HCT116 (cell line): ENCODE data around the gene MEN1. TPM values are rescaled to one million over a fixed set of nuclear protein-coding genes. Genes with fewer than 3 reads are reported as not detected.

Source experiments
- ATAC-seq: fragments of 200-7000 bp; cut with Tn5 transposase; 2 replicates; pipeline ENCODE4 v1.9.1; 2020; ENCODE audit warnings: mild to moderate bottlenecking, moderate library complexity
- BruUV-seq: library from RNA; stranded (reverse); fragments of 400-500 nt; replicated peaks from 2 replicates; lab custom pipeline; 2021; lab: Mats Ljungman, UMichigan
- CTCF ChIA-PET: fragments of 300-600 bp; sonication (Branson Sonifier 250); formaldehyde crosslinking; loops from one replicate; lab custom pipeline; 2021; ENCODE audit warnings: antibody characterized with exemption; lab: Charles Lee
- POLR2A ChIA-PET: fragments of 300-600, 350-600 bp; sonication (Branson Sonifier 250); formaldehyde crosslinking; loops from one replicate; lab custom pipeline; 2021; ENCODE audit warnings: antibody characterized with exemption; lab: Charles Lee
- RAD21 ChIA-PET, 2 experiments: fragments of 300-600 bp; sonication (Branson Sonifier 250); formaldehyde crosslinking; loops; one replicate each; lab custom pipeline; 2023; ENCODE audit warnings: low total read pairs in 2 of 2; ENCODE audit not compliant: uncharacterized antibody in 2 of 2, unreplicated experiment in 2 of 2, low non-redundant PET in 1 of 2; lab: Charles Lee
- DNase-seq: peaks from one replicate; pipeline ENCODE4 v3.0.0-alpha.2; 2010; ENCODE audit warnings: low read depth, low spot score
- H2AFZ ChIP-seq: fragments of 200-600 bp; shearing (Covaris generic), sonication (generic); 2 replicates; pipeline ENCODE4 v1.6.1; 2017; ENCODE audit warnings: low read depth, mixed run types, mixed read lengths, antibody characterized with exemption, low read length; ENCODE audit not compliant: poor library complexity, severe bottlenecking
- H3K27ac ChIP-seq: 2 replicates; pipeline ENCODE4 v1.5.1; 2012; ENCODE audit warnings: low read depth, low read length
- H3K27me3 ChIP-seq: fragments of 200-600 bp; sonication (generic); 2 replicates; pipeline ENCODE4 v1.6.1; 2016; ENCODE audit warnings: mixed run types, low read length, mixed read lengths; ENCODE audit not compliant: insufficient read depth
- H3K36me3 ChIP-seq, 2 experiments: fragments of 200-500 bp in 1 of 2; fragments of 200-600 bp in 1 of 2; sonication (Bioruptor generic) in 1 of 2; sonication (generic) in 1 of 2; 2 replicates each; pipeline versions ENCODE4 v1.5.1 to v1.6.1; 2014 to 2016; ENCODE audit warnings: low read length in 2 of 2, inconsistent platforms in 1 of 2, mixed read lengths in 1 of 2, mixed run types in 1 of 2; ENCODE audit not compliant: insufficient read depth in 2 of 2, control insufficient read depth in 1 of 2
- H3K4me1 ChIP-seq, 2 experiments: fragments of 200-600 bp in 1 of 2; sonication (generic) in 1 of 2; 2 replicates each; pipeline versions ENCODE4 v1.5.1 to v1.6.1; 2012 to 2017; ENCODE audit warnings: low read length in 2 of 2, inconsistent platforms in 1 of 2, mild to moderate bottlenecking in 1 of 2, mixed read lengths in 1 of 2, mixed run types in 1 of 2, moderate library complexity in 1 of 2; ENCODE audit not compliant: insufficient read depth in 2 of 2, control insufficient read depth in 1 of 2
- H3K4me2 ChIP-seq: fragments of 200-600 bp; sonication (generic); 2 replicates; pipeline ENCODE4 v1.6.1; 2017; ENCODE audit warnings: mixed run types, low read length, mixed read lengths
- H3K4me3 ChIP-seq, 2 experiments: fragments of 200-600 bp in 1 of 2; sonication (generic) in 1 of 2; replicated peaks in 1 of 2; 2 replicates each; pipeline ENCODE4 v1.5.1; 2011 to 2016; ENCODE audit warnings: low read length in 2 of 2, control low read depth in 1 of 2, low read depth in 1 of 2, mild to moderate bottlenecking in 1 of 2, mixed read lengths in 1 of 2, mixed run types in 1 of 2
- H3K79me2 ChIP-seq: fragments of 200-600 bp; sonication (generic); 2 replicates; pipeline ENCODE4 v1.6.1; 2017; ENCODE audit warnings: mild to moderate bottlenecking, mixed run types, low read length, moderate library complexity, mixed read lengths; ENCODE audit not compliant: insufficient read depth
- H3K9ac ChIP-seq: fragments of 200-600 bp; sonication (generic); 2 replicates; pipeline ENCODE4 v1.6.1; 2016; ENCODE audit warnings: low read length, mixed read lengths
- H3K9me2 ChIP-seq: fragments of 200-600 bp; sonication (generic), shearing (Covaris generic); 2 replicates; pipeline ENCODE4 v1.6.1; 2017; ENCODE audit warnings: mixed run types, mild to moderate bottlenecking, moderate library complexity; ENCODE audit not compliant: insufficient read depth
- H3K9me3 ChIP-seq, 2 experiments: fragments of 200-500 bp in 1 of 2; fragments of 200-600 bp in 1 of 2; sonication (Bioruptor generic) in 1 of 2; sonication (generic) in 1 of 2; 2 replicates each; pipeline ENCODE4 v1.6.1; 2014 to 2017; ENCODE audit warnings: low read length in 2 of 2, mixed read lengths in 2 of 2, inconsistent platforms in 1 of 2, low read depth in 1 of 2, mild to moderate bottlenecking in 1 of 2, mixed run types in 1 of 2, moderate library complexity in 1 of 2; ENCODE audit not compliant: control insufficient read depth in 1 of 2, insufficient read depth in 1 of 2
- H4K20me1 ChIP-seq: fragments of 200-600 bp; sonication (generic), shearing (Covaris generic); 2 replicates; pipeline ENCODE4 v1.6.1; 2017; ENCODE audit warnings: mixed run types, mild to moderate bottlenecking, moderate library complexity; ENCODE audit not compliant: insufficient read depth
- ATF3 ChIP-seq: IDR thresholded peaks from 2 replicates; pipeline ENCODE4 v1.6.1; 2012
- CEBPB ChIP-seq: IDR thresholded peaks from 2 replicates; pipeline ENCODE4 v1.6.1; 2012; ENCODE audit warnings: low read depth
- EGR1 ChIP-seq: IDR thresholded peaks from 2 replicates; pipeline ENCODE4 v1.6.1; 2012; ENCODE audit warnings: low read depth
- EZH2 ChIP-seq: fragments of 200-600 bp; sonication (generic); IDR thresholded peaks from 2 replicates; pipeline ENCODE4 v1.6.1; 2017; ENCODE audit warnings: antibody characterized with exemption, mixed run types
- EZH2phosphoT487 ChIP-seq: fragments of 200-600 bp; IDR thresholded peaks from 2 replicates; pipeline ENCODE4 v1.6.1; 2018; ENCODE audit warnings: antibody characterized with exemption, borderline replicate concordance
- FOSL1 ChIP-seq: IDR thresholded peaks from 2 replicates; pipeline ENCODE4 v1.6.1; 2012; ENCODE audit warnings: low read depth
- JUND ChIP-seq: IDR thresholded peaks from 2 replicates; pipeline ENCODE4 v1.6.1; 2012
- POLR2A ChIP-seq: IDR thresholded peaks from 2 replicates; pipeline ENCODE4 v1.7.0; 2011; ENCODE audit warnings: borderline replicate concordance; ENCODE audit not compliant: insufficient read depth, insufficient read length; ENCODE audit errors: extremely low read depth
- POLR2AphosphoS5 ChIP-seq: IDR thresholded peaks from 2 replicates; pipeline ENCODE4 v1.6.1; 2011; ENCODE audit warnings: mild to moderate bottlenecking, low read depth, low read length, moderate library complexity
- RAD21 ChIP-seq: IDR thresholded peaks from 2 replicates; pipeline ENCODE4 v1.6.1; 2012; ENCODE audit warnings: low read depth, mild to moderate bottlenecking
- REST ChIP-seq: IDR thresholded peaks from 2 replicates; pipeline ENCODE4 v1.6.1; 2012; ENCODE audit warnings: low read depth
- SIN3A ChIP-seq: IDR thresholded peaks from 2 replicates; pipeline ENCODE4 v1.6.1; 2012; ENCODE audit warnings: low read depth
- SRF ChIP-seq: IDR thresholded peaks from 2 replicates; pipeline ENCODE4 v1.6.1; 2012; ENCODE audit warnings: low read depth
- ZBTB33 ChIP-seq: IDR thresholded peaks from 2 replicates; pipeline ENCODE4 v1.6.1; 2011; ENCODE audit warnings: mild to moderate bottlenecking, low read length, moderate library complexity; ENCODE audit not compliant: insufficient replicate concordance; ENCODE audit errors: extremely low read depth
- ZNF274 ChIP-seq: fragments of 200-500 bp; sonication (Bioruptor generic); IDR thresholded peaks from 2 replicates; pipeline ENCODE4 v1.6.1; 2014; ENCODE audit warnings: mild to moderate bottlenecking, low read depth, low read length, inconsistent platforms
- intact Hi-C: fragments of 100-400 bp; cut with micrococcal nuclease; formaldehyde crosslinking; loops from 2 replicates; pipeline ENCODE4 v1.10.0; 2022
- total RNA-seq: library from RNA; stranded (reverse); gene quantifications from one replicate; pipeline ENCODE4 v1.2.1, GENCODE V29; 2021; ENCODE audit not compliant: unreplicated experiment
- TF ChIP-seq, protein P1 (sequence below), 3 experiments: fragments of 200-600 bp in 1 of 3; sonication (generic) in 1 of 3; IDR thresholded peaks in 2 of 3; conservative IDR thresholded peaks in 1 of 3; 2 replicates each; pipeline ENCODE4 v1.5.1; 2012 to 2017; ENCODE audit warnings: low read depth in 2 of 3, low read length in 2 of 3, antibody characterized with exemption in 1 of 3, borderline replicate concordance in 1 of 3, control low read depth in 1 of 3, mild to moderate bottlenecking in 1 of 3, mixed read lengths in 1 of 3, mixed run types in 1 of 3, moderate library complexity in 1 of 3; ENCODE audit not compliant: insufficient read depth in 1 of 3

MEN1 gene
- total RNA-seq, 1 experiment from 2014 or later: 62.1 TPM

GRCh38 chr11:64858467-64859263 lies 48.3 kb upstream of the MEN1 start (continued):
- no peak for TF ChIP-seq POLR2AphosphoS5

GRCh38 chr11:64857485-64857884 lies 47.1 kb upstream of the MEN1 start:
- Histone ChIP-seq H3K9ac (peak overlapping the region; percentile 39), H3K4me1 (peaks cover 48 to 81% of the 10 kb centered on the region in 2 experiments), H3K27me3 (no peaks in the 10 kb centered on the region), H3K9me3 (no peaks in the 10 kb centered on the region), H2AFZ (no peak overlapping the region), H3K36me3 (peaks cover 3 to 35% of the 10 kb centered on the region in 2 experiments; a peak in 2 of 4 replicates), H3K27ac (peak overlapping the region; percentile 99), H3K9me2 (no peaks in the 10 kb centered on the region), H3K4me2 (peak overlapping the region; percentile 82), H3K4me3 (no peak overlapping the region), H4K20me1 (no peaks in the 10 kb centered on the region), H3K79me2 (peaks cover 59% of the 10 kb centered on the region)
- ChIA-PET CTCF (interaction anchor here (1.2 to 3.1 kb wide), 2 partner anchors 10 to 31 kb away, joined by 3 to 17 read pairs; no protein-coding TSS in a partner anchor), RAD21 (interaction anchor here in 1 of 2 experiments (0.7 kb wide), 1 partner anchor 9 kb away, joined by 3 read pairs; no protein-coding TSS in a partner anchor), POLR2A (interaction anchor here (0.7 to 9.0 kb wide), 3 partner anchors 9 to 61 kb away, joined by 3 to 56 read pairs (median 4); partner anchors contain the start of gene EHD1)
- intact Hi-C loops: no loop called here
- ATAC-seq (no peak), DNase-seq (no peak)
- BruUV-seq: no TSS peak
- TF ChIP-seq SRF (no peak), JUND (no peak), EZH2phosphoT487 (no peak), SIN3A (no peak), FOSL1 (no peak), EZH2 (no peak), EGR1 (no peak), POLR2A (no peak), POLR2AphosphoS5 (no peak), REST (no peak), ZBTB33 (no peak), ZNF274 (no peak), ATF3 (no peak), RAD21 (no peak), CEBPB (no peak)
- TF ChIP-seq, protein P1, sequence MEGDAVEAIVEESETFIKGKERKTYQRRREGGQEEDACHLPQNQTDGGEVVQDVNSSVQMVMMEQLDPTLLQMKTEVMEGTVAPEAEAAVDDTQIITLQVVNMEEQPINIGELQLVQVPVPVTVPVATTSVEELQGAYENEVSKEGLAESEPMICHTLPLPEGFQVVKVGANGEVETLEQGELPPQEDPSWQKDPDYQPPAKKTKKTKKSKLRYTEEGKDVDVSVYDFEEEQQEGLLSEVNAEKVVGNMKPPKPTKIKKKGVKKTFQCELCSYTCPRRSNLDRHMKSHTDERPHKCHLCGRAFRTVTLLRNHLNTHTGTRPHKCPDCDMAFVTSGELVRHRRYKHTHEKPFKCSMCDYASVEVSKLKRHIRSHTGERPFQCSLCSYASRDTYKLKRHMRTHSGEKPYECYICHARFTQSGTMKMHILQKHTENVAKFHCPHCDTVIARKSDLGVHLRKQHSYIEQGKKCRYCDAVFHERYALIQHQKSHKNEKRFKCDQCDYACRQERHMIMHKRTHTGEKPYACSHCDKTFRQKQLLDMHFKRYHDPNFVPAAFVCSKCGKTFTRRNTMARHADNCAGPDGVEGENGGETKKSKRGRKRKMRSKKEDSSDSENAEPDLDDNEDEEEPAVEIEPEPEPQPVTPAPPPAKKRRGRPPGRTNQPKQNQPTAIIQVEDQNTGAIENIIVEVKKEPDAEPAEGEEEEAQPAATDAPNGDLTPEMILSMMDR (IDR thresholded peaks at IDR 0.05 in 2 of 3, conservative IDR thresholded peaks at IDR 0.05 in 1 of 3; ENCODE audit: borderline replicate concordance in 1 of 3, insufficient read depth in 1 of 3, low read depth in 2 of 3, low read length in 2 of 3): no peak
